HepG2 (cell line): ENCODE measurements around the gene CENPB. TPM values are rescaled to one million over a fixed set of nuclear protein-coding genes. Genes with fewer than 3 reads are reported as not detected.
A peak's percentile ranks its signal among the peaks of the same experiment; 100 is the strongest.

ENCODE experiments used
- CBX1 ChIP-seq: IDR thresholded peaks from one replicate; pipeline ENCODE4 v1.6.1; 2016; ENCODE audit warnings: antibody characterized with exemption, low read depth
- EEA1 ChIP-seq: sonication (generic); formaldehyde crosslinking; IDR thresholded peaks from 2 replicates; pipeline ENCODE4 v1.5.1; 2020; ENCODE audit warnings: mild to moderate bottlenecking, missing genetic modification reagents, borderline replicate concordance
- ETV5 ChIP-seq: IDR thresholded peaks from 2 replicates; pipeline ENCODE4 v1.6.1; 2018; ENCODE audit warnings: missing biosample characterization, missing genetic modification reagents, inconsistent platforms, borderline replicate concordance
- FOXK2 ChIP-seq: fragments of 450-650 bp; IDR thresholded peaks from 2 replicates; pipeline ENCODE4 v1.6.1; 2016
- HHEX ChIP-seq: IDR thresholded peaks from 2 replicates; pipeline ENCODE4 v1.6.1; 2016; ENCODE audit warnings: control low read depth
- HNRNPLL ChIP-seq: fragments of 200-400 bp; formaldehyde crosslinking; IDR thresholded peaks from 2 replicates; pipeline ENCODE4 v1.6.1; 2017; ENCODE audit warnings: mild to moderate bottlenecking, low read depth, low read length; ENCODE audit not compliant: poor library complexity, severe bottlenecking
- ISX ChIP-seq: sonication (generic); formaldehyde crosslinking; conservative IDR thresholded peaks from 2 replicates; pipeline ENCODE4 v1.5.0; 2020; ENCODE audit warnings: missing genetic modification reagents
- JDP2 ChIP-seq: sonication (generic); formaldehyde crosslinking; IDR thresholded peaks from 2 replicates; pipeline ENCODE4 v1.8.1; 2022; ENCODE audit warnings: missing genetic modification reagents, borderline replicate concordance
- KLF15 ChIP-seq: sonication (generic); formaldehyde crosslinking; IDR thresholded peaks from 2 replicates; pipeline ENCODE4 v1.8.1; 2023; ENCODE audit warnings: borderline replicate concordance, mild to moderate bottlenecking, inconsistent platforms, missing genetic modification reagents, mixed read lengths
- MEF2D ChIP-seq: sonication (generic); formaldehyde crosslinking; IDR thresholded peaks from 2 replicates; pipeline ENCODE4 v1.5.1; 2020; ENCODE audit warnings: mild to moderate bottlenecking, missing genetic modification reagents
- MIER2 ChIP-seq: IDR thresholded peaks from 2 replicates; pipeline ENCODE4 v1.6.1; 2016; ENCODE audit warnings: missing biosample characterization, missing genetic modification reagents
- PCBP1 ChIP-seq: fragments of 200-400 bp; formaldehyde crosslinking; IDR thresholded peaks from 2 replicates; pipeline ENCODE4 v1.6.1; 2017; ENCODE audit warnings: mild to moderate bottlenecking, low read depth, low read length, borderline replicate concordance
- PLRG1 ChIP-seq: fragments of 450-650 bp; conservative IDR thresholded peaks from 2 replicates; pipeline ENCODE4 v1.6.1; 2016
- SOX13 ChIP-seq, 3 experiments: fragments of 450-650 bp in 1 of 3; sonication (generic) in 1 of 3; formaldehyde crosslinking in 1 of 3; IDR thresholded peaks in 2 of 3; conservative IDR thresholded peaks in 1 of 3; 2 replicates each; pipeline versions ENCODE4 v1.5.0 to v1.6.1; 2016 to 2020; ENCODE audit warnings: antibody characterized with exemption in 1 of 3, mild to moderate bottlenecking in 1 of 3, missing compliant biosample characterization in 1 of 3, missing genetic modification reagents in 1 of 3, moderate library complexity in 1 of 3
- SRSF1 ChIP-seq: fragments of 200-400 bp; formaldehyde crosslinking; optimal IDR thresholded peaks from 2 replicates; pipeline ENCODE3; 2017; ENCODE audit warnings: mild to moderate bottlenecking, low read depth, low read length, moderate library complexity
- TBL1XR1 ChIP-seq: fragments of 150-350 bp; IDR thresholded peaks from 2 replicates; pipeline ENCODE4 v1.6.1; 2014; ENCODE audit warnings: borderline replicate concordance, low read length; ENCODE audit not compliant: partially characterized antibody
- TCF7L2 ChIP-seq: IDR thresholded peaks from 2 replicates; pipeline ENCODE4 v1.6.1; 2011; ENCODE audit warnings: mild to moderate bottlenecking, low read depth, low read length, moderate library complexity
- TMF1 ChIP-seq: sonication (generic); formaldehyde crosslinking; IDR thresholded peaks from 2 replicates; pipeline ENCODE4 v1.8.1; 2022; ENCODE audit warnings: low read depth, missing genetic modification reagents
- ZFP36L2 ChIP-seq: sonication (generic); formaldehyde crosslinking; IDR thresholded peaks from 2 replicates; pipeline ENCODE4 v1.4.0; 2020; ENCODE audit warnings: missing genetic modification reagents
- ZNF138 ChIP-seq: sonication (generic); formaldehyde crosslinking; IDR thresholded peaks from 2 replicates; pipeline ENCODE4 v1.5.0; 2020; ENCODE audit warnings: mild to moderate bottlenecking, low read depth, missing genetic modification reagents
- ZNF451 ChIP-seq: sonication (generic); formaldehyde crosslinking; IDR thresholded peaks from 2 replicates; pipeline ENCODE4 v1.5.0; 2020; ENCODE audit warnings: mild to moderate bottlenecking, missing genetic modification reagents
- ZNF501 ChIP-seq: sonication (generic); formaldehyde crosslinking; IDR thresholded peaks from 2 replicates; pipeline ENCODE4 v1.5.1; 2020; ENCODE audit warnings: mild to moderate bottlenecking, moderate library complexity, missing genetic modification reagents
- ZNF607 ChIP-seq: sonication (generic); formaldehyde crosslinking; IDR thresholded peaks from 2 replicates; pipeline ENCODE4 v1.5.1; 2020; ENCODE audit warnings: missing genetic modification reagents, mild to moderate bottlenecking, borderline replicate concordance
- ZNF670 ChIP-seq: sonication (generic); formaldehyde crosslinking; IDR thresholded peaks from 2 replicates; pipeline ENCODE4 v1.8.0; 2022; ENCODE audit warnings: mild to moderate bottlenecking, missing genetic modification reagents, borderline replicate concordance
- polyA plus RNA-seq, 8 experiments: library from polyadenylated mRNA; depleted of rRNA in 3 of 8; stranded (reverse) in 7 of 8; unstranded in 1 of 8; fragments of >200 nt; fragmentation: Illumina TruSeq in 4 of 8; extraction: Trizol in 4 of 8; gene quantifications; 2 replicates each; pipeline versions ENCODE4 v1.2.1 to v1.2.3, GENCODE V29; 2011 to 2016; ENCODE audit warnings: low read depth in 4 of 8, missing spikeins in 1 of 8, mixed read lengths in 1 of 8; ENCODE audit not compliant: insufficient read depth in 1 of 8
- total RNA-seq, 5 experiments: library from RNA; depleted of rRNA; stranded (reverse); fragments of >200 nt; fragmentation: Illumina TruSeq; extraction: Trizol; gene quantifications; 2 replicates each; pipeline ENCODE4 v1.2.3, GENCODE V29; 2016; ENCODE audit warnings: low read depth in 1 of 5
- TF ChIP-seq, protein P1 (sequence below): sonication (generic); formaldehyde crosslinking; IDR thresholded peaks from 2 replicates; pipeline ENCODE4 v1.8.1; 2023; ENCODE audit warnings: mild to moderate bottlenecking, missing genetic modification reagents, borderline replicate concordance
- TF ChIP-seq, protein P2 (sequence below): sonication (generic); formaldehyde crosslinking; conservative IDR thresholded peaks from 2 replicates; pipeline ENCODE4 v1.4.0; 2020; ENCODE audit warnings: missing genetic modification reagents
- TF ChIP-seq, protein P3 (sequence below): sonication (generic); formaldehyde crosslinking; IDR thresholded peaks from 2 replicates; pipeline ENCODE4 v1.5.0; 2020; ENCODE audit warnings: missing genetic modification reagents, mild to moderate bottlenecking, borderline replicate concordance
- TF ChIP-seq, protein P4 (sequence below): sonication (generic); formaldehyde crosslinking; IDR thresholded peaks from 2 replicates; pipeline ENCODE4 v1.4.0; 2020; ENCODE audit warnings: missing genetic modification reagents

Gene CENPB
- total and polyA plus RNA-seq, 2 of the 13 experiments (the other 11 are each of a cell fraction or from before 2014, with no cell fraction given), result 10.4 to 54.5 TPM

DNA sequence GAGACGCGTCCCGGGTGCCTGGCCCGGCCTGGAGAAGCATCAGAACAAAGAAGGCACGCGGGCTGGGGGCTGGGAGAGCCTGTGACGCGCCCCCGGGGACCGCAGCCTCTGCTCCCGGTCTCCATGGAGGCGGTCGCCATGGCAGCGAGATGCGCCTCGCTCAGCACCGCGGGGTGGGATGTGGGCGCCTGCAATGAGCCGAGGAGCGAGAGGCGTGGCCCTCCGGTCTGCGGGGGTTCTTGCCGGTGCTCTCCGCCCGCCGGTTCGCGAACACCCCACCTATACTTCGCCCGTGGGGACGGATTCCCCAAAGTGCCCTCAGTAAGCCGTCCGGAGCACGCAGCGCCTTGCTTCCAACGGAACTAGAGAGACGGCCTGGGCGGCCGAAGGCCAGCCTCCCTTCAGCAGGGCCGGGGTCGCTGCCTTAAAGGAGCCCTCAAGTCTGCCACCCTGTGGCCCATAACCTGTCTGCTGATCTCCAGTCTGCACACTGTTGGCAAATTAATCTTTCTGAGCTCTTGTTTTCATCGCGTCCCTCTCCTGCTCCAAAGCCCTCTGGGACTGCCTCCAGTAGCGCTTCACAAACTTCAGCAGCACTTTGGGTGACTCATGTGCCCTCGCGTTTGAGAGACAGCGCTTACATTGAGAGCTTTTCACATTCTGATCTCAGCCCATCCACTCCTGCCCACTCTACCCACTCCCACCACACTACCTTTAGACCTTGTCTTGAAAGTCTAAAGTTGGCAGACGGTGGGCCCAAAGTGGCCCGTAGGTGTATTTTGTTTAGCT, 18.0 kb downstream of the CENPB start (continued):
- TF ChIP-seq HNRNPLL, result no peak
- peak; percentile 31 for TF ChIP-seq CBX1
- TF ChIP-seq ZNF501 (CRISPR knock-in tag), result peak; percentile 51; the same call in 1 of the 2 replicates
- 0 out of 2 replicates have a peak, but pooled peaks have one; percentile 80 for TF ChIP-seq ZNF451 (CRISPR knock-in tag)
- no peak for TF ChIP-seq ZNF607
- no peak; the same call in 1 of the 2 replicates for TF ChIP-seq HHEX (CRISPR knock-in tag)
- no peak for TF ChIP-seq PLRG1
- peak; percentile 42; the same call in 1 of the 2 replicates for TF ChIP-seq MEF2D (CRISPR knock-in tag)
- no peak for TF ChIP-seq KLF15
- no peak for TF ChIP-seq TBL1XR1
- TF ChIP-seq, protein P1, sequence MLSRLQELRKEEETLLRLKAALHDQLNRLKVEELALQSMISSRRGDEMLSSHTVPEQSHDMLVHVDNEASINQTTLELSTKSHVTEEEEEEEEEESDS (CRISPR knock-in tag), result no peak
- no peak for TF ChIP-seq ZFP36L2 (CRISPR knock-in tag)
- TF ChIP-seq SOX13 (IDR thresholded peaks at IDR 0.05), result no peak; the same call in 1 of the 2 replicates
- TF ChIP-seq SOX13 (CRISPR knock-in tag; conservative IDR thresholded peaks at IDR 0.05 in 1 of 2, IDR thresholded peaks at IDR 0.05 in 1 of 2), result 0 out of 4 replicates have a peak, but pooled peaks of 1 of the 2 experiments have one; percentile 24
- TF ChIP-seq ISX (CRISPR knock-in tag), result no peak
- 0 out of 2 replicates have a peak, but pooled peaks have one; percentile 35 for TF ChIP-seq PCBP1
- no peak for TF ChIP-seq ETV5 (CRISPR knock-in tag)
- TF ChIP-seq MIER2 (CRISPR knock-in tag), result no peak
- TF ChIP-seq TMF1, result no peak
- TF ChIP-seq FOXK2, result no peak
- 0 out of 2 replicates have a peak, but pooled peaks have one; percentile 2 for TF ChIP-seq ZNF670
- TF ChIP-seq, protein P2, sequence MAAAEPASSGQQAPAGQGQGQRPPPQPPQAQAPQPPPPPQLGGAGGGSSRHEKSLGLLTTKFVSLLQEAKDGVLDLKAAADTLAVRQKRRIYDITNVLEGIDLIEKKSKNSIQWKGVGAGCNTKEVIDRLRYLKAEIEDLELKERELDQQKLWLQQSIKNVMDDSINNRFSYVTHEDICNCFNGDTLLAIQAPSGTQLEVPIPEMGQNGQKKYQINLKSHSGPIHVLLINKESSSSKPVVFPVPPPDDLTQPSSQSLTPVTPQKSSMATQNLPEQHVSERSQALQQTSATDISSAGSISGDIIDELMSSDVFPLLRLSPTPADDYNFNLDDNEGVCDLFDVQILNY, result no peak
- TF ChIP-seq TCF7L2, result no peak
- TF ChIP-seq EEA1 (CRISPR knock-in tag), result no peak; the same call in none of the 2 replicates
- no peak for TF ChIP-seq SRSF1
- TF ChIP-seq, protein P3, sequence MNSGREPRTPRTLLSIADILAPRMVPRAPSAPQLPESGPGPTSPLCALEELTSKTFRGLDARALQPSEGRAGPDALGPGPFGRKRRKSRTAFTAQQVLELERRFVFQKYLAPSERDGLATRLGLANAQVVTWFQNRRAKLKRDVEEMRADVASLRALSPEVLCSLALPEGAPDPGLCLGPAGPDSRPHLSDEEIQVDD (CRISPR knock-in tag), result no peak; the same call in 1 of the 2 replicates
- TF ChIP-seq ZNF138 (CRISPR knock-in tag), result no peak; the same call in 1 of the 2 replicates
- TF ChIP-seq, protein P4, sequence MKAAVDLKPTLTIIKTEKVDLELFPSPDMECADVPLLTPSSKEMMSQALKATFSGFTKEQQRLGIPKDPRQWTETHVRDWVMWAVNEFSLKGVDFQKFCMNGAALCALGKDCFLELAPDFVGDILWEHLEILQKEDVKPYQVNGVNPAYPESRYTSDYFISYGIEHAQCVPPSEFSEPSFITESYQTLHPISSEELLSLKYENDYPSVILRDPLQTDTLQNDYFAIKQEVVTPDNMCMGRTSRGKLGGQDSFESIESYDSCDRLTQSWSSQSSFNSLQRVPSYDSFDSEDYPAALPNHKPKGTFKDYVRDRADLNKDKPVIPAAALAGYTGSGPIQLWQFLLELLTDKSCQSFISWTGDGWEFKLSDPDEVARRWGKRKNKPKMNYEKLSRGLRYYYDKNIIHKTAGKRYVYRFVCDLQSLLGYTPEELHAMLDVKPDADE (CRISPR knock-in tag), result no peak
- TF ChIP-seq JDP2 (CRISPR knock-in tag), result no peak
